ENCODE data around the gene TPRG1L.

- TF ChIP-seq TCF7L2 (IDR thresholded peaks at IDR 0.05; ENCODE audit: borderline replicate concordance, low read depth, low read length), result no peak
- no peak for TF ChIP-seq CTCF (tag by site-specific recombination; IDR thresholded peaks at IDR 0.05)
- TF ChIP-seq ELK4 (IDR thresholded peaks at IDR 0.05; ENCODE audit: borderline replicate concordance, low read depth, low read length), result no peak
- TF ChIP-seq YY1 (tag by site-specific recombination; IDR thresholded peaks at IDR 0.05), result no peak
- TF ChIP-seq ZNF664 (tag by site-specific recombination; IDR thresholded peaks at IDR 0.05), result no peak
- no peak for TF ChIP-seq KLF17 (tag by site-specific recombination; IDR thresholded peaks at IDR 0.05)
- no peak for TF ChIP-seq ZNF16 (tag by site-specific recombination; IDR thresholded peaks at IDR 0.05; ENCODE audit: low read depth)
- no peak for TF ChIP-seq ZNF274 (IDR thresholded peaks at IDR 0.05; ENCODE audit: low read length)
- no peak for TF ChIP-seq ZNF274 (tag by site-specific recombination; IDR thresholded peaks at IDR 0.05; ENCODE audit: borderline replicate concordance)
- TF ChIP-seq PATZ1 (tag by site-specific recombination; IDR thresholded peaks at IDR 0.05), result no peak
- TF ChIP-seq KLF7 (tag by site-specific recombination; IDR thresholded peaks at IDR 0.05; ENCODE audit: borderline replicate concordance), result no peak
- TF ChIP-seq SCRT1 (tag by site-specific recombination; IDR thresholded peaks at IDR 0.05; ENCODE audit: borderline replicate concordance), result no peak
- TF ChIP-seq ZNF747 (tag by site-specific recombination; IDR thresholded peaks at IDR 0.05), result no peak
- TF ChIP-seq ZNF426 (tag by site-specific recombination; IDR thresholded peaks at IDR 0.05), result no peak
Measured at GRCh38 chr1:3579626-3580025, 45.2 kb upstream of the TPRG1L start.
